Measurements from ENCODE around the gene AGBL1.

The AGBL1 gene

GRCh38 chr15:86776145-86776544, 696.5 kb downstream of the AGBL1 start:
- Mint-ChIP-seq H3K4me3 (no peak overlapping the region), H3K9me3 (no peaks in the 10 kb centered on the region), H3K27ac (no peak overlapping the region), H3K4me1 (ENCODE audit: low read depth in 2 of 2) (no peaks in the 10 kb centered on the region), H3K27me3 (peaks cover 0 to 6% of the 10 kb centered on the region in 2 donors), H3K36me3 (ENCODE audit: insufficient read depth) (no peaks in the 10 kb centered on the region)
- ATAC-seq (replicated peaks), result no peak
- no peak for DNase-seq

GRCh38 chr15:86796521-86796920, 716.9 kb downstream of the AGBL1 start:
- peaks cover 3% of the 10 kb centered on the region for H3K36me3 Mint-ChIP-seq (ENCODE audit: insufficient read depth)

GRCh38 chr15:86797135-86797534, 717.5 kb downstream of the AGBL1 start:
- Mint-ChIP-seq H3K27ac (no peak overlapping the region), H3K9me3 (no peaks in the 10 kb centered on the region)

More at GRCh38 chr15:86796521-86796920, 716.9 kb downstream of the AGBL1 start:
- no peak overlapping the region for H3K27ac Mint-ChIP-seq
- H3K27me3 Mint-ChIP-seq, result peaks cover 0 to 11% of the 10 kb centered on the region in 2 donors
- DNase-seq, result no peak
- no peaks in the 10 kb centered on the region for H3K4me1 Mint-ChIP-seq (ENCODE audit: low read depth in 2 of 2)
- no peak overlapping the region for H3K4me3 Mint-ChIP-seq
- no peaks in the 10 kb centered on the region for H3K9me3 Mint-ChIP-seq
- no peak for ATAC-seq (replicated peaks)

GRCh38 chr15:86799226-86799625, 719.6 kb downstream of the AGBL1 start:
- H3K9me3 Mint-ChIP-seq, result no peaks in the 10 kb centered on the region
- no peak overlapping the region for H3K27ac Mint-ChIP-seq
- no peaks in the 10 kb centered on the region for H3K4me1 Mint-ChIP-seq (ENCODE audit: low read depth in 2 of 2)
- peaks cover 0 to 19% of the 10 kb centered on the region in 2 donors for H3K27me3 Mint-ChIP-seq
- peaks cover 3% of the 10 kb centered on the region for H3K36me3 Mint-ChIP-seq (ENCODE audit: insufficient read depth)
- no peak overlapping the region for H3K4me3 Mint-ChIP-seq
- ATAC-seq (replicated peaks) (no peak), DNase-seq (no peak)

More at GRCh38 chr15:86797135-86797534, 717.5 kb downstream of the AGBL1 start:
- ATAC-seq (replicated peaks), result no peak
- H3K4me3 Mint-ChIP-seq, result no peak overlapping the region
- DNase-seq, result no peak
- peaks cover 3% of the 10 kb centered on the region for H3K36me3 Mint-ChIP-seq (ENCODE audit: insufficient read depth)
- H3K4me1 Mint-ChIP-seq (ENCODE audit: low read depth in 2 of 2), result no peaks in the 10 kb centered on the region
- peaks cover 0 to 11% of the 10 kb centered on the region in 2 donors for H3K27me3 Mint-ChIP-seq

GRCh38 chr15:86802244-86802643, 722.6 kb downstream of the AGBL1 start:
- no peak overlapping the region for H3K4me3 Mint-ChIP-seq
- H3K27me3 Mint-ChIP-seq, result peaks cover 0 to 26% of the 10 kb centered on the region in 2 donors
- no peak overlapping the region for H3K27ac Mint-ChIP-seq
- ATAC-seq (replicated peaks) (no peak), DNase-seq (no peak)
- H3K9me3 Mint-ChIP-seq, result no peaks in the 10 kb centered on the region
- H3K36me3 Mint-ChIP-seq (ENCODE audit: insufficient read depth), result peaks cover 3% of the 10 kb centered on the region
- H3K4me1 Mint-ChIP-seq (ENCODE audit: low read depth in 2 of 2), result no peaks in the 10 kb centered on the region

- no peak overlapping the region for H3K27ac Mint-ChIP-seq
- H3K9me3 Mint-ChIP-seq, result no peaks in the 10 kb centered on the region
- H3K4me1 Mint-ChIP-seq (ENCODE audit: low read depth in 2 of 2), result no peaks in the 10 kb centered on the region
- no peak overlapping the region for H3K4me3 Mint-ChIP-seq
- DNase-seq, result no peak
- no peak for ATAC-seq (replicated peaks)
- peaks cover 5 to 23% of the 10 kb centered on the region in 2 donors for H3K27me3 Mint-ChIP-seq
- H3K36me3 Mint-ChIP-seq (ENCODE audit: insufficient read depth), result no peaks in the 10 kb centered on the region
These were observed 724.7 kb downstream of the AGBL1 start for GRCh38 chr15:86804406-86804805.

- no peaks in the 10 kb centered on the region for H3K9me3 Mint-ChIP-seq
- DNase-seq, result no peak
- no peak overlapping the region for H3K27ac Mint-ChIP-seq
- H3K36me3 Mint-ChIP-seq (ENCODE audit: insufficient read depth), result no peaks in the 10 kb centered on the region
- no peak for ATAC-seq (replicated peaks)
- no peaks in the 10 kb centered on the region for H3K4me1 Mint-ChIP-seq (ENCODE audit: low read depth in 2 of 2)
- H3K27me3 Mint-ChIP-seq, result peaks cover 11% of the 10 kb centered on the region in 2 donors
- no peak overlapping the region for H3K4me3 Mint-ChIP-seq
These were observed 730.7 kb downstream of the AGBL1 start for GRCh38 chr15:86810329-86810728.

GRCh38 chr15:86813892-86814291, 734.2 kb downstream of the AGBL1 start:
- H3K9me3 Mint-ChIP-seq, result no peaks in the 10 kb centered on the region
- no peak overlapping the region for H3K4me3 Mint-ChIP-seq
- no peak overlapping the region for H3K27ac Mint-ChIP-seq
- ATAC-seq (replicated peaks) (no peak), DNase-seq (no peak)
- H3K27me3 Mint-ChIP-seq, result peaks cover 11 to 18% of the 10 kb centered on the region in 2 donors
- H3K4me1 Mint-ChIP-seq (ENCODE audit: low read depth in 2 of 2), result no peaks in the 10 kb centered on the region
- H3K36me3 Mint-ChIP-seq (ENCODE audit: insufficient read depth), result no peaks in the 10 kb centered on the region

GRCh38 chr15:86829245-86829644, 749.6 kb downstream of the AGBL1 start:
- no peak for ATAC-seq (replicated peaks)

GRCh38 chr15:86830304-86830703, 750.6 kb downstream of the AGBL1 start:
- DNase-seq (no peak), ATAC-seq (replicated peaks) (no peak)
- no peaks in the 10 kb centered on the region for H3K27me3 Mint-ChIP-seq
- no peaks in the 10 kb centered on the region for H3K4me1 Mint-ChIP-seq (ENCODE audit: low read depth in 2 of 2)
- H3K27ac Mint-ChIP-seq, result no peak overlapping the region
- H3K36me3 Mint-ChIP-seq (ENCODE audit: insufficient read depth), result no peaks in the 10 kb centered on the region
- peaks cover 3 to 7% of the 10 kb centered on the region in 2 donors for H3K9me3 Mint-ChIP-seq
- H3K4me3 Mint-ChIP-seq, result no peak overlapping the region

More at GRCh38 chr15:86829245-86829644, 749.6 kb downstream of the AGBL1 start:
- no peaks in the 10 kb centered on the region for H3K27me3 Mint-ChIP-seq
- no peak overlapping the region for H3K27ac Mint-ChIP-seq
- H3K36me3 Mint-ChIP-seq (ENCODE audit: insufficient read depth), result no peaks in the 10 kb centered on the region
- H3K9me3 Mint-ChIP-seq, result peaks cover 3 to 7% of the 10 kb centered on the region in 2 donors
- no peak for DNase-seq
- H3K4me1 Mint-ChIP-seq (ENCODE audit: low read depth in 2 of 2), result no peaks in the 10 kb centered on the region
- H3K4me3 Mint-ChIP-seq, result no peak overlapping the region

GRCh38 chr15:86833595-86833994, 753.9 kb downstream of the AGBL1 start:
- no peak for ATAC-seq (replicated peaks)
- peaks cover 3 to 7% of the 10 kb centered on the region in 2 donors for H3K9me3 Mint-ChIP-seq
- H3K36me3 Mint-ChIP-seq (ENCODE audit: insufficient read depth), result no peaks in the 10 kb centered on the region

GRCh38 chr15:86834115-86834863, 754.6 kb downstream of the AGBL1 start:
- H3K9me3 Mint-ChIP-seq, result peaks cover 3 to 7% of the 10 kb centered on the region in 2 donors
- no peaks in the 10 kb centered on the region for H3K27me3 Mint-ChIP-seq
- no peaks in the 10 kb centered on the region for H3K4me1 Mint-ChIP-seq (ENCODE audit: low read depth in 2 of 2)
- no peaks in the 10 kb centered on the region for H3K36me3 Mint-ChIP-seq (ENCODE audit: insufficient read depth)
- no peak for DNase-seq
- no peak overlapping the region for H3K27ac Mint-ChIP-seq
- no peak for ATAC-seq (replicated peaks)
- no peak overlapping the region for H3K4me3 Mint-ChIP-seq

More at GRCh38 chr15:86833595-86833994, 753.9 kb downstream of the AGBL1 start:
- Mint-ChIP-seq H3K4me1 (ENCODE audit: low read depth in 2 of 2) (no peaks in the 10 kb centered on the region), H3K4me3 (no peak overlapping the region), H3K27ac (no peak overlapping the region), H3K27me3 (no peaks in the 10 kb centered on the region)
- DNase-seq, result no peak

GRCh38 chr15:86837294-86838061, 757.8 kb downstream of the AGBL1 start:
- Mint-ChIP-seq H3K36me3 (ENCODE audit: insufficient read depth) (no peaks in the 10 kb centered on the region), H3K4me1 (ENCODE audit: low read depth in 2 of 2) (no peaks in the 10 kb centered on the region), H3K4me3 (no peak overlapping the region), H3K27me3 (no peaks in the 10 kb centered on the region), H3K9me3 (peaks cover 3 to 7% of the 10 kb centered on the region in 2 donors), H3K27ac (no peak overlapping the region)
- ATAC-seq (replicated peaks), result no peak
- DNase-seq, result no peak

GRCh38 chr15:86839502-86839901, 759.8 kb downstream of the AGBL1 start:
- ATAC-seq (replicated peaks) (no peak), DNase-seq (no peak)
- Mint-ChIP-seq H3K36me3 (ENCODE audit: insufficient read depth) (no peaks in the 10 kb centered on the region), H3K4me3 (no peak overlapping the region), H3K27ac (no peak overlapping the region), H3K27me3 (no peaks in the 10 kb centered on the region), H3K9me3 (no peaks in the 10 kb centered on the region), H3K4me1 (ENCODE audit: low read depth in 2 of 2) (no peaks in the 10 kb centered on the region)

Data from effector memory CD8-positive, alpha-beta T cell (primary cell).